ENCODE data around the gene CUL4B.
"Not testable (repeated sequence)": the region's sequence is repeated elsewhere in the genome, so short reads cannot be mapped to it uniquely, and the experiment has no call there.

Gene CUL4B

DNA sequence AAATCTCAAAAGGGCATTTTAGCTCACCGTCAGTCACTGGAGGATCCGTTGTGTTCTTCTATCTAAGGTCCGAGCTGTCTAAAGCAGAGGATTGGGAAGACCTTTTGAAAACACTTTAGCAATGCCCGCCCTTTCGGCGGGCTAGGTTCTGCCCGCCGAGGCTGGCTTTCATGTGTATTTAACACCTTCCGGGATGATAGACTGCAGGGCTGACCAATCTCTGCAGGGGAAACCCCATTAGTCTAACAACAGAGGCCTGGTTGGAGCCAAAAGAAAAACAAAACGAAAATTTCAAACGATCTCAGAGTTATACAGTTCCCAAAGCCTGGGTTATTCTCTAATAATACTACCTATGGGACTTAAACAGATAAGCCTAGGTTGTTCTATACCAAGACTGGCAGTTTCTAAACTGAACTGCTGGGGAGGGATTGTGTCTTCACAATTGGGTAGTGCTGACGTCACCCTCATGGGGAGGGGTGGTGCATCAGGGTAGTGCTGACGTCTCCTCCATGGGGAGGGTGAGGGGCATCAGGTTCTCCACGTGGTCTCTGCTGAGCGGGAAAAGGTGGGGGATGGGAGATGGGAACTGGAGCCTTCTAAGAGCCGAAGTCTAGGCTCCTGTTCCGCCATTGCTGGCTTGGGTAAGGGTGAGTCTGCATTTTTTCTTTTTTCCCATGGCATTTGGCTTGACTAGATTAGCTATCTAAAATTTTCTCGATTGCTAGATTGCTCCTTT, 14.8 kb upstream of the CUL4B start:
- no peaks in the 10 kb centered on the region for H4K20me1 ChIP-seq (ENCODE audit: insufficient read depth)
- H3K4me1 ChIP-seq (ENCODE audit: low read depth, poor library complexity, severe bottlenecking): no peaks in the 10 kb centered on the region
- TF ChIP-seq CTCF (conservative IDR thresholded peaks at IDR 0.05; ENCODE audit: low read depth, low read length): no peak
- no peaks in the 10 kb centered on the region for H3K36me3 ChIP-seq (ENCODE audit: insufficient read depth)
- no peak overlapping the region for H2AFZ ChIP-seq (ENCODE audit: low read depth)
- no peak overlapping the region for H3K9ac ChIP-seq
- H3K79me2 ChIP-seq (ENCODE audit: insufficient read depth, low read depth): no peaks in the 10 kb centered on the region
- no peak overlapping the region for H3K27ac ChIP-seq
- H3K4me3 ChIP-seq (IDR thresholded peaks at IDR 0.05; ENCODE audit: insufficient read depth, low read depth, low read length): no peak overlapping the region
- H3K27me3 ChIP-seq (ENCODE audit: insufficient read depth, low read depth): no peaks in the 10 kb centered on the region
- H3K4me2 ChIP-seq: no peak overlapping the region

DNA sequence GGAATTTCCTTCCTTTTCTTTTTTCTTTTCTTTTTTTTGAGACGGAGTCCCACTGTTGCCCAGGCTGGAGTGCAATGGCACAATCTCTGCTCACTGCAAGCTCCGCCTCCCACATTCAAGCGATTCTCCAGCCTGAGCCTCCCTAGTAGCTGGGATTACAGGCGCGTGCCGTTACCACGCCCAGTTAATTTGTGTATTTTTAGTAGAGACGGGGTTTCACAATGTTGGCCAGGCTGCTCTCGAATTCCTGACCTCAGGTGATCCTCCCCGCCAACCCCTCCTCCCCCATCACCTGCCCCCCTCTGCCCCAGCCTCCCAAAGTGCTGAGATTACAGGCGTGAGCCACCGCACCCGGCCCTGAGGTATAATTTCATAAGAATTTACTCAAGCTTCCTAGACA, 13.0 kb upstream of the CUL4B start:
- H3K36me3 ChIP-seq (ENCODE audit: insufficient read depth); H3K27me3 ChIP-seq (ENCODE audit: insufficient read depth, low read depth); H2AFZ ChIP-seq (ENCODE audit: low read depth); H4K20me1 ChIP-seq (ENCODE audit: insufficient read depth); H3K4me3 ChIP-seq (IDR thresholded peaks at IDR 0.05; ENCODE audit: insufficient read depth, low read depth, low read length); H3K4me1 ChIP-seq (ENCODE audit: low read depth, poor library complexity, severe bottlenecking); H3K4me2 ChIP-seq; H3K79me2 ChIP-seq (ENCODE audit: insufficient read depth, low read depth); H3K9ac ChIP-seq; H3K27ac ChIP-seq: not testable (repeated sequence)

GRCh38 chrX:120570011-120570600, 9.3 kb upstream of the CUL4B start:
- no peak overlapping the region for H3K27ac ChIP-seq
- no peak overlapping the region for H2AFZ ChIP-seq (ENCODE audit: low read depth)
- no peaks in the 10 kb centered on the region for H3K79me2 ChIP-seq (ENCODE audit: insufficient read depth, low read depth)
- H3K4me2 ChIP-seq: no peak overlapping the region
- H3K4me3 ChIP-seq (IDR thresholded peaks at IDR 0.05; ENCODE audit: insufficient read depth, low read depth, low read length): no peak overlapping the region
- H3K27me3 ChIP-seq (ENCODE audit: insufficient read depth, low read depth): no peaks in the 10 kb centered on the region
- no peak overlapping the region for H3K9ac ChIP-seq
- H4K20me1 ChIP-seq (ENCODE audit: insufficient read depth): no peaks in the 10 kb centered on the region
- no peaks in the 10 kb centered on the region for H3K36me3 ChIP-seq (ENCODE audit: insufficient read depth)
- no peaks in the 10 kb centered on the region for H3K4me1 ChIP-seq (ENCODE audit: low read depth, poor library complexity, severe bottlenecking)
- no peak for TF ChIP-seq CTCF (conservative IDR thresholded peaks at IDR 0.05; ENCODE audit: low read depth, low read length)

GRCh38 chrX:120568609-120569008, 7.8 kb upstream of the CUL4B start:
- no peak overlapping the region for H3K4me2 ChIP-seq
- no peaks in the 10 kb centered on the region for H3K27me3 ChIP-seq (ENCODE audit: insufficient read depth, low read depth)
- no peak overlapping the region for H3K27ac ChIP-seq
- no peak overlapping the region for H3K9ac ChIP-seq
- H3K4me1 ChIP-seq (ENCODE audit: low read depth, poor library complexity, severe bottlenecking): no peaks in the 10 kb centered on the region
- H3K36me3 ChIP-seq (ENCODE audit: insufficient read depth): no peaks in the 10 kb centered on the region
- H3K79me2 ChIP-seq (ENCODE audit: insufficient read depth, low read depth): no peaks in the 10 kb centered on the region
- TF ChIP-seq CTCF (conservative IDR thresholded peaks at IDR 0.05; ENCODE audit: low read depth, low read length): no peak
- no peaks in the 10 kb centered on the region for H4K20me1 ChIP-seq (ENCODE audit: insufficient read depth)
- no peak overlapping the region for H3K4me3 ChIP-seq (IDR thresholded peaks at IDR 0.05; ENCODE audit: insufficient read depth, low read depth, low read length)
- no peak overlapping the region for H2AFZ ChIP-seq (ENCODE audit: low read depth)

GRCh38 chrX:120568035-120568434, 7.3 kb upstream of the CUL4B start:
- Histone ChIP-seq H3K4me1 (ENCODE audit: low read depth, poor library complexity, severe bottlenecking) (no peaks in the 10 kb centered on the region), H3K27me3 (ENCODE audit: insufficient read depth, low read depth) (no peaks in the 10 kb centered on the region), H3K4me2 (no peak overlapping the region), H2AFZ (ENCODE audit: low read depth) (no peak overlapping the region), H3K9ac (no peak overlapping the region), H3K4me3 (IDR thresholded peaks at IDR 0.05; ENCODE audit: insufficient read depth, low read depth, low read length) (no peak overlapping the region), H4K20me1 (ENCODE audit: insufficient read depth) (no peaks in the 10 kb centered on the region), H3K36me3 (ENCODE audit: insufficient read depth) (no peaks in the 10 kb centered on the region), H3K27ac (no peak overlapping the region), H3K79me2 (ENCODE audit: insufficient read depth, low read depth) (no peaks in the 10 kb centered on the region)
- no peak for TF ChIP-seq CTCF (conservative IDR thresholded peaks at IDR 0.05; ENCODE audit: low read depth, low read length)
